ENCODE measurements around the gene CRIP2.

DNA sequence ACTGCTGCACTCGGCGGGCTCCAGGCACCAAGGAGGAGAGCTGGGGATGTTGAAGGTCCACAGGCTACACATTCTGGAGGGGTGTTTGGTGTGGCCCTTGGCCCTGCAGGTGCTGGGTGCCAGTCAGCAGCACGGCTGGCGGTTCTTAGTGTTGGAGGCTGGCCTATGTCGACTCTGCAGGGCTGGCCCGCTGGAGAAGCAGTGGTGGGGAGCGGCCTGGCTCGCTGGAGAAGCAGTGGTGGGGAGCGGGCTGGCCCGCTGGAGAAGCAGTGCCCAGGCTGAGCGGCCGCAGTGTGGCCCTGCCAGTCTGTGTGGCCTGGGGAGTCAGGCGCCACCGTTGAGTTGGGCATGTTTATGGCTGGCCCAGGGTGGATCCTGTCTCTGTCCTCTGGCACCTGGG lies 27.6 kb upstream of the CRIP2 start:
- TF ChIP-seq ZNF274 (IDR thresholded peaks at IDR 0.05; ENCODE audit: borderline replicate concordance, extremely low read depth, low read length) = no peak
- TF ChIP-seq, protein P1, sequence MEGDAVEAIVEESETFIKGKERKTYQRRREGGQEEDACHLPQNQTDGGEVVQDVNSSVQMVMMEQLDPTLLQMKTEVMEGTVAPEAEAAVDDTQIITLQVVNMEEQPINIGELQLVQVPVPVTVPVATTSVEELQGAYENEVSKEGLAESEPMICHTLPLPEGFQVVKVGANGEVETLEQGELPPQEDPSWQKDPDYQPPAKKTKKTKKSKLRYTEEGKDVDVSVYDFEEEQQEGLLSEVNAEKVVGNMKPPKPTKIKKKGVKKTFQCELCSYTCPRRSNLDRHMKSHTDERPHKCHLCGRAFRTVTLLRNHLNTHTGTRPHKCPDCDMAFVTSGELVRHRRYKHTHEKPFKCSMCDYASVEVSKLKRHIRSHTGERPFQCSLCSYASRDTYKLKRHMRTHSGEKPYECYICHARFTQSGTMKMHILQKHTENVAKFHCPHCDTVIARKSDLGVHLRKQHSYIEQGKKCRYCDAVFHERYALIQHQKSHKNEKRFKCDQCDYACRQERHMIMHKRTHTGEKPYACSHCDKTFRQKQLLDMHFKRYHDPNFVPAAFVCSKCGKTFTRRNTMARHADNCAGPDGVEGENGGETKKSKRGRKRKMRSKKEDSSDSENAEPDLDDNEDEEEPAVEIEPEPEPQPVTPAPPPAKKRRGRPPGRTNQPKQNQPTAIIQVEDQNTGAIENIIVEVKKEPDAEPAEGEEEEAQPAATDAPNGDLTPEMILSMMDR (IDR thresholded peaks at IDR 0.05; ENCODE audit: control extremely low read depth in 1 of 3, insufficient read depth in 1 of 3, low read depth in 1 of 3, low read length in 3 of 3) = no peak
- no peak for TF ChIP-seq EZH2 (IDR thresholded peaks at IDR 0.05; ENCODE audit: low read depth, low read length, severe bottlenecking)
- no peak for TF ChIP-seq POLR2AphosphoS5 (IDR thresholded peaks at IDR 0.05; ENCODE audit: low read depth, low read length)
- TF ChIP-seq, protein P2, sequence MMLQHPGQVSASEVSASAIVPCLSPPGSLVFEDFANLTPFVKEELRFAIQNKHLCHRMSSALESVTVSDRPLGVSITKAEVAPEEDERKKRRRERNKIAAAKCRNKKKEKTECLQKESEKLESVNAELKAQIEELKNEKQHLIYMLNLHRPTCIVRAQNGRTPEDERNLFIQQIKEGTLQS (IDR thresholded peaks at IDR 0.05; ENCODE audit: insufficient read depth, low read depth, low read length) = no peak
- TF ChIP-seq JUND (IDR thresholded peaks at IDR 0.05; ENCODE audit: low read length) = no peak
- no peak for TF ChIP-seq ASH2L (IDR thresholded peaks at IDR 0.05; ENCODE audit: low read length)
- TF ChIP-seq POLR2A (IDR thresholded peaks at IDR 0.05; ENCODE audit: control extremely low read depth in 1 of 2, low read depth in 2 of 2, low read length in 2 of 2) = no peak
- TF ChIP-seq, protein P3, sequence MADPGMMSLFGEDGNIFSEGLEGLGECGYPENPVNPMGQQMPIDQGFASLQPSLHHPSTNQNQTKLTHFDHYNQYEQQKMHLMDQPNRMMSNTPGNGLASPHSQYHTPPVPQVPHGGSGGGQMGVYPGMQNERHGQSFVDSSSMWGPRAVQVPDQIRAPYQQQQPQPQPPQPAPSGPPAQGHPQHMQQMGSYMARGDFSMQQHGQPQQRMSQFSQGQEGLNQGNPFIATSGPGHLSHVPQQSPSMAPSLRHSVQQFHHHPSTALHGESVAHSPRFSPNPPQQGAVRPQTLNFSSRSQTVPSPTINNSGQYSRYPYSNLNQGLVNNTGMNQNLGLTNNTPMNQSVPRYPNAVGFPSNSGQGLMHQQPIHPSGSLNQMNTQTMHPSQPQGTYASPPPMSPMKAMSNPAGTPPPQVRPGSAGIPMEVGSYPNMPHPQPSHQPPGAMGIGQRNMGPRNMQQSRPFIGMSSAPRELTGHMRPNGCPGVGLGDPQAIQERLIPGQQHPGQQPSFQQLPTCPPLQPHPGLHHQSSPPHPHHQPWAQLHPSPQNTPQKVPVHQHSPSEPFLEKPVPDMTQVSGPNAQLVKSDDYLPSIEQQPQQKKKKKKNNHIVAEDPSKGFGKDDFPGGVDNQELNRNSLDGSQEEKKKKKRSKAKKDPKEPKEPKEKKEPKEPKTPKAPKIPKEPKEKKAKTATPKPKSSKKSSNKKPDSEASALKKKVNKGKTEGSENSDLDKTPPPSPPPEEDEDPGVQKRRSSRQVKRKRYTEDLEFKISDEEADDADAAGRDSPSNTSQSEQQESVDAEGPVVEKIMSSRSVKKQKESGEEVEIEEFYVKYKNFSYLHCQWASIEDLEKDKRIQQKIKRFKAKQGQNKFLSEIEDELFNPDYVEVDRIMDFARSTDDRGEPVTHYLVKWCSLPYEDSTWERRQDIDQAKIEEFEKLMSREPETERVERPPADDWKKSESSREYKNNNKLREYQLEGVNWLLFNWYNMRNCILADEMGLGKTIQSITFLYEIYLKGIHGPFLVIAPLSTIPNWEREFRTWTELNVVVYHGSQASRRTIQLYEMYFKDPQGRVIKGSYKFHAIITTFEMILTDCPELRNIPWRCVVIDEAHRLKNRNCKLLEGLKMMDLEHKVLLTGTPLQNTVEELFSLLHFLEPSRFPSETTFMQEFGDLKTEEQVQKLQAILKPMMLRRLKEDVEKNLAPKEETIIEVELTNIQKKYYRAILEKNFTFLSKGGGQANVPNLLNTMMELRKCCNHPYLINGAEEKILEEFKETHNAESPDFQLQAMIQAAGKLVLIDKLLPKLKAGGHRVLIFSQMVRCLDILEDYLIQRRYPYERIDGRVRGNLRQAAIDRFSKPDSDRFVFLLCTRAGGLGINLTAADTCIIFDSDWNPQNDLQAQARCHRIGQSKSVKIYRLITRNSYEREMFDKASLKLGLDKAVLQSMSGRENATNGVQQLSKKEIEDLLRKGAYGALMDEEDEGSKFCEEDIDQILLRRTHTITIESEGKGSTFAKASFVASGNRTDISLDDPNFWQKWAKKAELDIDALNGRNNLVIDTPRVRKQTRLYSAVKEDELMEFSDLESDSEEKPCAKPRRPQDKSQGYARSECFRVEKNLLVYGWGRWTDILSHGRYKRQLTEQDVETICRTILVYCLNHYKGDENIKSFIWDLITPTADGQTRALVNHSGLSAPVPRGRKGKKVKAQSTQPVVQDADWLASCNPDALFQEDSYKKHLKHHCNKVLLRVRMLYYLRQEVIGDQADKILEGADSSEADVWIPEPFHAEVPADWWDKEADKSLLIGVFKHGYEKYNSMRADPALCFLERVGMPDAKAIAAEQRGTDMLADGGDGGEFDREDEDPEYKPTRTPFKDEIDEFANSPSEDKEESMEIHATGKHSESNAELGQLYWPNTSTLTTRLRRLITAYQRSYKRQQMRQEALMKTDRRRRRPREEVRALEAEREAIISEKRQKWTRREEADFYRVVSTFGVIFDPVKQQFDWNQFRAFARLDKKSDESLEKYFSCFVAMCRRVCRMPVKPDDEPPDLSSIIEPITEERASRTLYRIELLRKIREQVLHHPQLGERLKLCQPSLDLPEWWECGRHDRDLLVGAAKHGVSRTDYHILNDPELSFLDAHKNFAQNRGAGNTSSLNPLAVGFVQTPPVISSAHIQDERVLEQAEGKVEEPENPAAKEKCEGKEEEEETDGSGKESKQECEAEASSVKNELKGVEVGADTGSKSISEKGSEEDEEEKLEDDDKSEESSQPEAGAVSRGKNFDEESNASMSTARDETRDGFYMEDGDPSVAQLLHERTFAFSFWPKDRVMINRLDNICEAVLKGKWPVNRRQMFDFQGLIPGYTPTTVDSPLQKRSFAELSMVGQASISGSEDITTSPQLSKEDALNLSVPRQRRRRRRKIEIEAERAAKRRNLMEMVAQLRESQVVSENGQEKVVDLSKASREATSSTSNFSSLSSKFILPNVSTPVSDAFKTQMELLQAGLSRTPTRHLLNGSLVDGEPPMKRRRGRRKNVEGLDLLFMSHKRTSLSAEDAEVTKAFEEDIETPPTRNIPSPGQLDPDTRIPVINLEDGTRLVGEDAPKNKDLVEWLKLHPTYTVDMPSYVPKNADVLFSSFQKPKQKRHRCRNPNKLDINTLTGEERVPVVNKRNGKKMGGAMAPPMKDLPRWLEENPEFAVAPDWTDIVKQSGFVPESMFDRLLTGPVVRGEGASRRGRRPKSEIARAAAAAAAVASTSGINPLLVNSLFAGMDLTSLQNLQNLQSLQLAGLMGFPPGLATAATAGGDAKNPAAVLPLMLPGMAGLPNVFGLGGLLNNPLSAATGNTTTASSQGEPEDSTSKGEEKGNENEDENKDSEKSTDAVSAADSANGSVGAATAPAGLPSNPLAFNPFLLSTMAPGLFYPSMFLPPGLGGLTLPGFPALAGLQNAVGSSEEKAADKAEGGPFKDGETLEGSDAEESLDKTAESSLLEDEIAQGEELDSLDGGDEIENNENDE (IDR thresholded peaks at IDR 0.05; ENCODE audit: insufficient replicate concordance, low read length) = no peak
- TF ChIP-seq KDM1A (IDR thresholded peaks at IDR 0.05; ENCODE audit: borderline replicate concordance, low read length) = no peak
